ENCODE measurements around the gene E2F6.

Gene E2F6

DNA sequence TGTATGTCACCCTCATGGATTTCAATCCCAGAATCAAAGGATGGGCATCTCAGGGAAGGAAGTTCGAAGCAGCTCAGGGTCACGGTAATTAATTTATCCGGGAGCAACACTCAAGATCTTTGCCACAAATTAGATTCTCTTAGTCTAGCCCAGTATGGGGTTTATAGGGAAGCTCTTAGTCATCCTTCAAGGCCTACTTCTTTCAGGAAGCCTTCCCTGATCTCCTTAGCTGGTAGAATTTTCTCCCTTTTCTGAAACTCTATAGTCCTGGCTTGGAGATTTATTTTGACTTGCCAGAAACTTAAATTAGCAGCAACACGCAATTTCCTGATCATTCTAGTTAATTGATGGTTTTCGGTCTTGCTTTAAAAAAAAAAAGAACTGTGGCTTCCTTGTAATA, 47.4 kb upstream of the E2F6 start:
- no peak for TF ChIP-seq POLR2AphosphoS5 (IDR thresholded peaks at IDR 0.05; ENCODE audit: low read depth, low read length)
- TF ChIP-seq TAF1 (IDR thresholded peaks at IDR 0.05; ENCODE audit: borderline replicate concordance, insufficient read depth, low read length) = no peak
- TF ChIP-seq, protein P1, sequence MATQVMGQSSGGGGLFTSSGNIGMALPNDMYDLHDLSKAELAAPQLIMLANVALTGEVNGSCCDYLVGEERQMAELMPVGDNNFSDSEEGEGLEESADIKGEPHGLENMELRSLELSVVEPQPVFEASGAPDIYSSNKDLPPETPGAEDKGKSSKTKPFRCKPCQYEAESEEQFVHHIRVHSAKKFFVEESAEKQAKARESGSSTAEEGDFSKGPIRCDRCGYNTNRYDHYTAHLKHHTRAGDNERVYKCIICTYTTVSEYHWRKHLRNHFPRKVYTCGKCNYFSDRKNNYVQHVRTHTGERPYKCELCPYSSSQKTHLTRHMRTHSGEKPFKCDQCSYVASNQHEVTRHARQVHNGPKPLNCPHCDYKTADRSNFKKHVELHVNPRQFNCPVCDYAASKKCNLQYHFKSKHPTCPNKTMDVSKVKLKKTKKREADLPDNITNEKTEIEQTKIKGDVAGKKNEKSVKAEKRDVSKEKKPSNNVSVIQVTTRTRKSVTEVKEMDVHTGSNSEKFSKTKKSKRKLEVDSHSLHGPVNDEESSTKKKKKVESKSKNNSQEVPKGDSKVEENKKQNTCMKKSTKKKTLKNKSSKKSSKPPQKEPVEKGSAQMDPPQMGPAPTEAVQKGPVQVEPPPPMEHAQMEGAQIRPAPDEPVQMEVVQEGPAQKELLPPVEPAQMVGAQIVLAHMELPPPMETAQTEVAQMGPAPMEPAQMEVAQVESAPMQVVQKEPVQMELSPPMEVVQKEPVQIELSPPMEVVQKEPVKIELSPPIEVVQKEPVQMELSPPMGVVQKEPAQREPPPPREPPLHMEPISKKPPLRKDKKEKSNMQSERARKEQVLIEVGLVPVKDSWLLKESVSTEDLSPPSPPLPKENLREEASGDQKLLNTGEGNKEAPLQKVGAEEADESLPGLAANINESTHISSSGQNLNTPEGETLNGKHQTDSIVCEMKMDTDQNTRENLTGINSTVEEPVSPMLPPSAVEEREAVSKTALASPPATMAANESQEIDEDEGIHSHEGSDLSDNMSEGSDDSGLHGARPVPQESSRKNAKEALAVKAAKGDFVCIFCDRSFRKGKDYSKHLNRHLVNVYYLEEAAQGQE (IDR thresholded peaks at IDR 0.05; ENCODE audit: insufficient read depth in 1 of 2, low read depth in 2 of 2, low read length in 2 of 2) = no peak
- TF ChIP-seq FOXP2 (optimal IDR thresholded peaks at IDR 0.05; ENCODE audit: borderline replicate concordance, extremely low read depth, extremely low read length, insufficient read depth) = no peak
- no peak for TF ChIP-seq SIN3A (IDR thresholded peaks at IDR 0.05; ENCODE audit: borderline replicate concordance, insufficient read depth, low read length)

DNA sequence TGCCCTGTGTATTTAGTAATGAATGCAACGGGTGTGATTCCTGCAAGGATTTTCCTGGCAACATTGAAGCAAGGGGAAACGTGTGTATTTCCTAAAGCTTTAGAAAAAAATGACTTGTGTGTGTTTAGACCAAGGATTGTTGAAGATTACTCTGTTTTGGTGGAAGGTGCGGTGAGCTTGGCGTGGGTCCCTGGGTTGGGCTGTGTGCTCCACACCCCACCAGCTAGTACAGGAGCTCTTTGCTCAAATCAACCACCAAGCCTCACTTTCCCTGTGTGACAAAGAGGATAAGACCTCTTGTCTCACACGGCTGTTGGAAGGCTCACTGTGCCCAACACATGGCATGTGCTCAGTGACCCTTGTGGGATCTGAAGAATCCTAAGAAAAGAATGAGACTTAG, 46.5 kb upstream of the E2F6 start:
- TF ChIP-seq FOXP2 (optimal IDR thresholded peaks at IDR 0.05; ENCODE audit: borderline replicate concordance, extremely low read depth, extremely low read length, insufficient read depth) = no peak
- no peak for TF ChIP-seq SIN3A (IDR thresholded peaks at IDR 0.05; ENCODE audit: borderline replicate concordance, insufficient read depth, low read length)
- TF ChIP-seq, protein P1 (IDR thresholded peaks at IDR 0.05; ENCODE audit: insufficient read depth in 1 of 2, low read depth in 2 of 2, low read length in 2 of 2) = no peak
- TF ChIP-seq TAF1 (IDR thresholded peaks at IDR 0.05; ENCODE audit: borderline replicate concordance, insufficient read depth, low read length) = no peak
- no peak for TF ChIP-seq POLR2AphosphoS5 (IDR thresholded peaks at IDR 0.05; ENCODE audit: low read depth, low read length)

DNA sequence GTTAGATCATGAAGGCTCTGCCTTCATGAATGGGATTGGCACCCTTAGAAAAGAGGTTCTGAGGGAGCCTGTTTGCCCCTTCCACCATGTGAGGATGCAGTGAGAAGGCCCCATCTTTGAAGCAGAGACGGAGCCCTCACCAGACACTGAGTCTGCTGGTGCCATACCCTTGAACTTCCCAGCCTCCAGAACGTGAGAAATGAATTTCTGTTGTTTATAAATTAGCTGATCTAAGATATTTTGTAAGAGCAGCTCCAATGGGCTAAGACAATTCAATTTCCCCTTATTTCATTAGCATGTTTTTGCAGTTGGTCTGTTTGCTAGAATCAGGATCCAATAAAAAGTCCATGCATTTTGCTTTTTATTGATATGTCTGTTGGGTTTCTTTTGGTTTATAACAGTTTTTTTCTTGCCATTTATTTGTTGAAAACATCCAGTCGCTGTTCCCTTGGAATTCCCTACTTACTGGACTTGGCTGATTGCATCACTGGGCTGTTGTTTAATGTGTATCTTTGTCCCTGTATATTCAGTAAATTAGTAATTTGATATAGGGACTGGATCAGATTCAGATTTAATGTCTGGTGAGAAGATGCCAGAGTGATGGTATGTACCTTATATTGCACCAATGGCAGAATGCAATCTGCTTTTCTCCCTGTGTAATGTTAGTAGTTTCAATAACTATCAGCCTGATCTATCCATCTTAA, 43.8 kb upstream of the E2F6 start:
- TF ChIP-seq POLR2AphosphoS5 (IDR thresholded peaks at IDR 0.05; ENCODE audit: low read depth, low read length) (no peak), TAF1 (IDR thresholded peaks at IDR 0.05; ENCODE audit: borderline replicate concordance, insufficient read depth, low read length) (no peak), FOXP2 (optimal IDR thresholded peaks at IDR 0.05; ENCODE audit: borderline replicate concordance, extremely low read depth, extremely low read length, insufficient read depth) (no peak), SIN3A (IDR thresholded peaks at IDR 0.05; ENCODE audit: borderline replicate concordance, insufficient read depth, low read length) (no peak)
- TF ChIP-seq, protein P1 (IDR thresholded peaks at IDR 0.05; ENCODE audit: insufficient read depth in 1 of 2, low read depth in 2 of 2, low read length in 2 of 2) = no peak

DNA sequence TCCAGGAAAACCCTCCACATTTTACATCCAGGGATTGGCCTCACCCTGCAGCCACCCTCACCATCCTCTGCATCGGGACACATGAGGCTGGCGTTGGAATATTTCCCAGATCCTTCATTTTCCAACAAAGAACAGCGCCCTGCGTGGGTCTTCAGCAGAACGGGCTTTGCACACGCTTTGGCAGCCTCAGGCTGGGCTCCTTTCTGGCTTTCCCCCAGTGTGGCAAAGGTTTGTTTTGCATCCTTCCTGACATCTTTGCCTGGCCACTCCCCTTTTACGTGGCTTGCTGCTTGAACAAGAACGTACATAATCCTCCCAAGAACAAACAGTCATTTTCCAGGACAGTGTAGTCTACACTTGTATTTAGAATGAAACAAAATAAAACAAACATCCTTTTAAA, 42.3 kb upstream of the E2F6 start:
- TF ChIP-seq, protein P1 (IDR thresholded peaks at IDR 0.05; ENCODE audit: insufficient read depth in 1 of 2, low read depth in 2 of 2, low read length in 2 of 2) = no peak
- TF ChIP-seq SIN3A (IDR thresholded peaks at IDR 0.05; ENCODE audit: borderline replicate concordance, insufficient read depth, low read length) = no peak
- no peak for TF ChIP-seq FOXP2 (optimal IDR thresholded peaks at IDR 0.05; ENCODE audit: borderline replicate concordance, extremely low read depth, extremely low read length, insufficient read depth)
- TF ChIP-seq POLR2AphosphoS5 (IDR thresholded peaks at IDR 0.05; ENCODE audit: low read depth, low read length) = no peak
- TF ChIP-seq TAF1 (IDR thresholded peaks at IDR 0.05; ENCODE audit: borderline replicate concordance, insufficient read depth, low read length) = no peak

All from PFSK-1 (cell line).